Adrenal gland (tissue), 12 donors: Measurements from ENCODE around the gene USP40. TPM values are rescaled to one million over a fixed set of nuclear protein-coding genes. Genes with fewer than 3 reads are reported as not detected.

Experiments
- DNase-seq, 7 donors: peaks; one replicate each; pipeline ENCODE4 v3.0.0-alpha.2; 2019 to 2020
- H3K27ac ChIP-seq, 5 donors: fragments of 200-600 bp; sonication (generic) in 4 of 5; 1 replicate in 3 of 5; 2 replicates in 2 of 5; pipeline versions ENCODE4 v1.5.1 to v1.8.0; 2016 to 2020; ENCODE audit warnings: mild to moderate bottlenecking in 1 of 5
- H3K27me3 ChIP-seq: fragments of 200-600 bp; 2 replicates; pipeline ENCODE4 v1.8.0; 2021
- H3K36me3 ChIP-seq, 2 donors: fragments of 200-600 bp; replicated peaks in 1 of 2; 1 replicate in 1 of 2; 2 replicates in 1 of 2; pipeline versions ENCODE4 v1.5.1 to v1.8.0; 2018 to 2022
- H3K4me1 ChIP-seq, 2 donors: fragments of 200-600 bp; replicated peaks in 1 of 2; 1 replicate in 1 of 2; 2 replicates in 1 of 2; pipeline versions ENCODE4 v1.5.1 to v1.8.0; 2018 to 2021
- H3K4me3 ChIP-seq, 4 donors: fragments of 200-600 bp; sonication (generic) in 3 of 4; one replicate each; pipeline ENCODE4 v1.5.1; 2016 to 2018
- H3K9me3 ChIP-seq, 3 donors: fragments of 200-600 bp; sonication (generic) in 1 of 3; replicated peaks in 1 of 3; 1 replicate in 2 of 3; 2 replicates in 1 of 3; pipeline versions ENCODE4 v1.5.1 to v1.8.0; 2016 to 2021
- CTCF ChIP-seq, 6 experiments: fragments of 450-650 bp in 4 of 6; fragments of 200-600 bp in 2 of 6; sonication (generic) in 1 of 6; IDR thresholded peaks; 1 replicate in 5 of 6; 2 replicates in 1 of 6; pipeline versions ENCODE4 v1.5.1 to v1.8.0; 2016 to 2021; ENCODE audit warnings: antibody characterized with exemption in 6 of 6, mild to moderate bottlenecking in 2 of 6, moderate library complexity in 1 of 6
- POLR2A ChIP-seq, 2 donors: fragments of 450-650 bp; IDR thresholded peaks; one replicate each; pipeline ENCODE4 v1.6.1; 2017; ENCODE audit warnings: antibody characterized with exemption in 2 of 2, mild to moderate bottlenecking in 2 of 2, moderate library complexity in 1 of 2
- WGBS, 4 donors: extraction: QIAGEN DNeasy Blood & Tissue Kit in 2 of 4; methylation state at CpG; one replicate each; pipeline versions ENCODE4 v1.1.5 to v1.1.7; 2013 to 2017; 5-methylcytosine and 5-hydroxymethylcytosine counted together
- intact Hi-C, 2 donors: fragments of 100-400 bp; cut with DNase I; formaldehyde crosslinking; loops; one replicate each; pipeline versions ENCODE4 v1.14.1 to v1.15.0; 2022 to 2023
- polyA plus RNA-seq, 3 donors: library from polyadenylated mRNA; stranded (reverse); fragments of 200-250 nt in 2 of 3; fragments of 350-450 nt in 1 of 3; fragmentation: Illumina TruSeq in 1 of 3; extraction: RNeasy Lipid Tissue Mini Kit (QIAGEN cat#74804) in 1 of 3; gene quantifications; one replicate each; pipeline ENCODE4 v1.2.3, GENCODE V29; 2013 to 2014
- total RNA-seq, 9 donors: library from RNA; depleted of rRNA in 4 of 9; stranded (reverse); fragments of >200 nt in 4 of 9; fragments of 120-200 nt in 1 of 9; fragmentation: NEBNext Ultra II Directional in 1 of 9; extraction: Animal tissue kit (Norgen Biotek cat#: 25700) in 1 of 9; gene quantifications; one replicate each; pipeline versions ENCODE4 v1.1.0 to v1.2.4, GENCODE V29; 2013 to 2023
- donor health status: healthy with polysubstance abuse.
- donor health status: Bipolar disorder and iron deficiency.
- donor health status: DM: yes; HTN: yes; CAD: no.
- donor health status: DM: no; HTN: no; CAD: no.
- donor health status: DM: no; HTN: no; CAD: no.
- donor health status: DM: yes; HTN: yes; CAD: no.

USP40 gene
- total and polyA plus RNA-seq, 12 donors, result 25.1 to 98.7 (median 46.3) TPM

GRCh38 chr2:233513953-233514655, 52.5 kb downstream of the USP40 start:
- H3K36me3 ChIP-seq, result peaks cover 0 to 5% of the 10 kb centered on the region in 2 donors
- no peaks in the 10 kb centered on the region for H3K4me1 ChIP-seq
- no peak overlapping the region for H3K27ac ChIP-seq
- intact Hi-C loops, result no loop called here
- no peak for DNase-seq
- no peak overlapping the region for H3K4me3 ChIP-seq
- H3K9me3 ChIP-seq, result no peaks in the 10 kb centered on the region
- 93 to 96% (median 94%) methylated on average over 7 of the region's 7 CpGs for WGBS, 4 donors
- TF ChIP-seq POLR2A (IDR thresholded peaks at IDR 0.05) (no peak), CTCF (IDR thresholded peaks at IDR 0.05) (no peak)
- no peaks in the 10 kb centered on the region for H3K27me3 ChIP-seq

GRCh38 chr2:233503947-233504637, 62.5 kb downstream of the USP40 start:
- 93 to 100% (median 94%) methylated on average over 1 of the region's 1 CpG for WGBS, 4 donors
- peaks cover 0 to 14% of the 10 kb centered on the region in 2 donors for H3K36me3 ChIP-seq
- intact Hi-C loops, result no loop called here
- no peak overlapping the region for H3K4me3 ChIP-seq
- no peaks in the 10 kb centered on the region for H3K4me1 ChIP-seq
- peaks cover 0 to 15% (median 9%) of the 10 kb centered on the region in 3 donors for H3K9me3 ChIP-seq
- no peaks in the 10 kb centered on the region for H3K27me3 ChIP-seq
- DNase-seq, result no peak
- no peak overlapping the region for H3K27ac ChIP-seq
- TF ChIP-seq CTCF (IDR thresholded peaks at IDR 0.05) (no peak), POLR2A (IDR thresholded peaks at IDR 0.05) (no peak)

GRCh38 chr2:233503481-233503880, 63.1 kb downstream of the USP40 start:
- no peak for TF ChIP-seq CTCF (IDR thresholded peaks at IDR 0.05)
- TF ChIP-seq POLR2A (IDR thresholded peaks at IDR 0.05), result no peak
- Histone ChIP-seq H3K36me3 (peaks cover 0 to 20% of the 10 kb centered on the region in 2 donors), H3K27ac (no peak overlapping the region), H3K9me3 (peaks cover 0 to 15% (median 9%) of the 10 kb centered on the region in 3 donors), H3K4me3 (no peak overlapping the region), H3K4me1 (no peaks in the 10 kb centered on the region), H3K27me3 (no peaks in the 10 kb centered on the region)
- DNase-seq, result no peak
- intact Hi-C loops, result no loop called here
- WGBS, 4 donors, result 92 to 100% (median 99%) methylated on average over 1 of the region's 1 CpG

- TF ChIP-seq POLR2A (IDR thresholded peaks at IDR 0.05), result no peak
- TF ChIP-seq CTCF (IDR thresholded peaks at IDR 0.05), result no peak
- WGBS, 4 donors, result 94 to 97% (median 96%) methylated on average over 3 of the region's 3 CpGs
These were observed 65.1 kb downstream of the USP40 start for GRCh38 chr2:233501198-233502076.

More at GRCh38 chr2:233501198-233502076, 65.1 kb downstream of the USP40 start:
- Histone ChIP-seq H3K4me3 (no peak overlapping the region), H3K36me3 (peaks cover 0 to 32% of the 10 kb centered on the region in 2 donors), H3K27ac (no peak overlapping the region), H3K9me3 (peaks cover 0 to 15% (median 9%) of the 10 kb centered on the region in 3 donors), H3K27me3 (no peaks in the 10 kb centered on the region), H3K4me1 (no peaks in the 10 kb centered on the region)
- intact Hi-C loops, result no loop called here
- DNase-seq, result no peak
